ENCODE measurements around the gene MR1.

MR1 gene

DNA sequence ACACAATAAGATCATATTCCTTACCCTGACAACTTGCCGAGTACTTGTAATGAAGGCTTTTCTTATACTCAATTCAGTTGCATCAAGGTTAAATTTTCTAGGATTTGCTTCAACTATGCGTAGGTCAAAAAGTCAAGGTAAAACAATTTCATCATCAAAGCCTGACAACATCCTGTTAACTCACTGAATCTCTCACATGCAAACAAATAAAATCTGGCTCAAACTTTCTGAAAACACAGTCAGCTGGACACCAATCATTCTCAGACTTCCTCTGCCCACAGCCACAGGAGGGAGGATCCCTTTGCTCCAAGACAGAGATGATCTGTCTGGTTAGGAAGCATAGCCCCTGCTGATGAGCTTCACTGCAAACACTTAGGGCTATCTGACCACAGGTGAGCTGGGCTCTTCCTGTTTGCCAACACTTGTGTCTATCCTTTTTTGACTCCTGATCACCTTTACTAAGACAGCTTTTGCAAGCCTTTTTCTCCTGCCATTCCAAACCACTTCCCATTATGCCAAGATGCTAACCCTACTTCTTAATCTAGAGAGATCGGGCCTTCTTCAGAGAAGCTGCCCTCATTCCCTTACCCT lies 31.1 kb upstream of the MR1 start:
- H3K4me1 ChIP-seq (ENCODE audit: control insufficient read depth in 1 of 2, insufficient read depth in 1 of 2, low read depth in 1 of 2, low read length in 1 of 2), result no peaks in the 10 kb centered on the region
- H3K27me3 ChIP-seq, result no peaks in the 10 kb centered on the region
- peaks cover 63% of the 10 kb centered on the region for H3K36me3 ChIP-seq
- H3K27ac ChIP-seq, result no peak overlapping the region
- no peaks in the 10 kb centered on the region for H3K9me3 ChIP-seq
- no peak overlapping the region for H3K4me3 ChIP-seq (ENCODE audit: low read depth in 1 of 2, low read length in 1 of 2)
- TF ChIP-seq CTCF (IDR thresholded peaks at IDR 0.05), result no peak

DNA sequence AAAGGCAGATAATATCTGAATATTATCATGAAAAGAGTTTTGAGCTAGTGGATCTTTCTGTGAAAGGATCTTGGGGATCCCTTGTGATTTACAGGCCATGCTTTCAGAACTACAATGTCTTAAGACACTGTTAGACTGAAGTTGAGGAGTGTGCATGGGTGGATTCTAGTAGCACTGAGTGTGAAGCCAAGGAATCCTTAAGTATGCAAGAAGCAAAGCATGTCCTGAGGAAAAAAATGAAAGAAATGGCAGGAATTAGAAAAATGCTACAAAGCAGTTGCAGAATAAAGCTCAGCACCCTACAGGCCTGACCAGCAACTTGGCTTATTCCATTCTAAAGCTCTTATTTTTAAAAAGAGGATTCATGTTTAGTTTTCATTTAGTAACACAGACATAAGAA lies 23.0 kb upstream of the MR1 start:
- no peak for TF ChIP-seq CTCF (IDR thresholded peaks at IDR 0.05)
- no peak overlapping the region for H3K4me3 ChIP-seq (ENCODE audit: low read depth in 1 of 2, low read length in 1 of 2)
- H3K27ac ChIP-seq, result no peak overlapping the region
- peaks cover under 1% of the 10 kb centered on the region for H3K36me3 ChIP-seq
- H3K4me1 ChIP-seq (ENCODE audit: control insufficient read depth in 1 of 2, insufficient read depth in 1 of 2, low read depth in 1 of 2, low read length in 1 of 2), result peaks cover 50 to 55% of the 10 kb centered on the region in 2 experiments
- no peaks in the 10 kb centered on the region for H3K27me3 ChIP-seq
- no peaks in the 10 kb centered on the region for H3K9me3 ChIP-seq

GRCh38 chr1:181011301-181012202 lies 22.2 kb upstream of the MR1 start:
- no peak overlapping the region for H3K4me3 ChIP-seq (ENCODE audit: low read depth in 1 of 2, low read length in 1 of 2)
- H3K27ac ChIP-seq, result peak overlapping the region; percentile 89
- H3K4me1 ChIP-seq (ENCODE audit: control insufficient read depth in 1 of 2, insufficient read depth in 1 of 2, low read depth in 1 of 2, low read length in 1 of 2), result peaks cover 53 to 63% of the 10 kb centered on the region in 2 experiments

GRCh38 chr1:181012203-181012745 lies 21.5 kb upstream of the MR1 start:
- no peak for TF ChIP-seq CTCF (IDR thresholded peaks at IDR 0.05)
- peak overlapping the region; percentile 89 for H3K27ac ChIP-seq
- H3K4me1 ChIP-seq (ENCODE audit: control insufficient read depth in 1 of 2, insufficient read depth in 1 of 2, low read depth in 1 of 2, low read length in 1 of 2), result peaks cover 53 to 63% of the 10 kb centered on the region in 2 experiments
- H3K36me3 ChIP-seq, result no peaks in the 10 kb centered on the region
- no peaks in the 10 kb centered on the region for H3K27me3 ChIP-seq
- no peak overlapping the region for H3K4me3 ChIP-seq (ENCODE audit: low read depth in 1 of 2, low read length in 1 of 2)
- no peaks in the 10 kb centered on the region for H3K9me3 ChIP-seq

More at GRCh38 chr1:181011301-181012202, 22.2 kb upstream of the MR1 start:
- no peaks in the 10 kb centered on the region for H3K9me3 ChIP-seq
- no peaks in the 10 kb centered on the region for H3K36me3 ChIP-seq
- no peak for TF ChIP-seq CTCF (IDR thresholded peaks at IDR 0.05)
- H3K27me3 ChIP-seq, result no peaks in the 10 kb centered on the region

- H3K36me3 ChIP-seq, result no peaks in the 10 kb centered on the region
- peak overlapping the region; percentile 10 to 37 for H3K4me3 ChIP-seq (ENCODE audit: low read depth in 1 of 2, low read length in 1 of 2)
- no peaks in the 10 kb centered on the region for H3K27me3 ChIP-seq
- no peak for TF ChIP-seq CTCF (IDR thresholded peaks at IDR 0.05)
- peaks cover 53 to 63% of the 10 kb centered on the region in 2 experiments for H3K4me1 ChIP-seq (ENCODE audit: control insufficient read depth in 1 of 2, insufficient read depth in 1 of 2, low read depth in 1 of 2, low read length in 1 of 2)
- peak overlapping the region; percentile 89 for H3K27ac ChIP-seq
- no peaks in the 10 kb centered on the region for H3K9me3 ChIP-seq
Measured at GRCh38 chr1:181013144-181013543, 20.6 kb upstream of the MR1 start.
